Stimulated activated CD4-positive, alpha-beta T cell treated with anti-CD3 and anti-CD28 coated beads, TNF-alpha, amount 100 ng/mL, for 4 hours (primary cell): ENCODE results near the gene SAMHD1.
"Not testable (repeated sequence)": the region's sequence is repeated elsewhere in the genome, so short reads cannot be mapped to it uniquely, and the experiment has no call there.

Source experiments
- DNase-seq, 3 experiments: peaks; one replicate each; pipeline ENCODE4 v3.0.0-alpha.2; 2020; ENCODE audit warnings: low read depth in 3 of 3

Gene SAMHD1

GRCh38 chr20:36956016-36956415 is 4.5 kb upstream of the SAMHD1 start:
- no peak for DNase-seq

DNA sequence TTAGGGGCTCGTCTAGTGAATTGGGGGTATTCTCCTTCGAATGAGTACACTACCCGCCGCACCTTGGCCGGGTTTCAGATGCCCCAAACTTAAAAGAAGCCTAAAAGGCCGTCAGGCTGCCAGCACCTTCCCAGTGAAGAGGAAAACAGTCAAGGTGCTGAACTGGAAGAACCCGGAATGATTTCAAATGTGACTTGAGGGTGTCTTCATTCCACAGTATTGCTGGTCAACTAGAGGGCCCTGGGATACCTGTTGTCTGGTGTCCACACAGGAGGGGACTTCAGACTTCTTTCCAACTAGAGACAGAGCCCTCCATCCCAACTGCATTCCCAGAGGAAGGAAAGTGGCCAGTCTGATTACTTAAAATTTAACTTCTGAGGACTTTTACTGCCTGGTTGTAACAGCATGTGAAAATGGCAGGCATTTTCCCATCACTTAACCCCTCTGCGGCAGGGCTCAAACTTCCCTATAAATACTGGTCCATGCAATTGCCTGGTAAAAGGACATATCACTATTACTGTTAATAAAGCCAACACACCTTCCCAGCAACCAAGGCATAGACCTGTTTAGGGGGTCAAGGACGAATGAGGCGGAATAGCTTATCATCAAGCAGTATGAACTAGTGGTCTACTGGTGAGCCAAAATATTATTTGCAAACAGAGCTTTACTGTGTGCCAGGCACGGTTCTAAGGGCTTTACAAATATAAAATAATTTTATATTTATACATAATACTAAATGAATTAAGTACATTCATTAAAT is 651 bp upstream of the SAMHD1 start:
- no peak for DNase-seq

DNA sequence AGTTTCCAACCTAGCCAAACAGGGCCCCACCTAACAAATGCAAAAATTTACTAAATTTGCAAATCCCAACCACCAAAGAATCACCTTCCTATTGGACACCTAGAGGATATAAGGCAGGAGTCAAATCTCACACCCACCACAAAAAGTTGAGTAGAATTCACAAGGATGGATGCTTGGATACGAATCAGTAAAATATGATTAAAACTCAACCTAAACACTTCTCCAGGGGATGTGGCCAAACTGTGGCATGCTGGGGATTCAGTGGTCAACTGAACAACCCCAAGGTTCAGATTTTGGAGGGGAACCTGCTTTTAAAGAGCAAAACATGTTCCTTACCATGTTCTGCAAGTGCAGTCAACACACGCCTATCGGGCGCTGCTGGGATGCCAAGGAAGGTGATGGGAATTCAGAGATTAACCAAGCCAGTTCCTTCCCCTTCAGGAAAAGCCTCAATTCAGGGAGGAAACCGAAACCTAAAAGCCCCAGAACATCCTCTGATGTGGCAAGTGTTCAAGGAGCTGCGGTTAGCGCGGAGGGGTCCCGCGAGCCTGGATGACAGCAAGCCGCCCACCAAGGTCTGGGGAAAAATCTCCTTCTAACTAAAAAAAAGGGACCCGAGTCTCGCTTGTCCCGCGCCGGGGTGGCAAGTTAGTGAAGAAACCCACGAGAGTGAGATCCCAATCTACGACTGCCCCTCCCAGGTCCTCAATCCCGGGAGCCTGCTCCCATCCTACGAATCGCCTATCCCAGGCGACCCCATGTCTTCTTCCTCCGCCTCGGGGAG is 902 bp downstream of the SAMHD1 start:
- peak in 1 of 3 experiments; percentile 15 for DNase-seq

- DNase-seq = no peak
Measured at GRCh38 chr20:36941401-36941835, 10.1 kb downstream of the SAMHD1 start.

DNA sequence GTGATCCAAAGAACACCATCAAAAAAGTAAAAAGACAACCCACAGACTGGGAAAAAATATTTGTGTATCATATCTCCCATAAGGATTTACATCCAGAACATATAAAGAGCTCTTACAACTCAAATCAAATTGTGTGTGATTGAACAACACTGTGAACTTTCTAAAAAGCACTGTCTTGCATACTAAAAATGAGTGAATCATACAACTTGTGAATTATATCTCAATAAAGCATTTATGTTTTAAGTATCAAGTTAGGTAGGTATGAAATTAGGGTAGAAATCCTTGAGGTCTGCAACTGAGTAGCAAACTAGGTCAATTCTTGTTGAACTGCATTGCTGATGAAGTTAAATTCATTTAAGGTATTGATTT is 14.1 kb downstream of the SAMHD1 start:
- no peak for DNase-seq

- not testable (repeated sequence) for DNase-seq
Measured at GRCh38 chr20:36936761-36937401, 14.6 kb downstream of the SAMHD1 start.

DNA sequence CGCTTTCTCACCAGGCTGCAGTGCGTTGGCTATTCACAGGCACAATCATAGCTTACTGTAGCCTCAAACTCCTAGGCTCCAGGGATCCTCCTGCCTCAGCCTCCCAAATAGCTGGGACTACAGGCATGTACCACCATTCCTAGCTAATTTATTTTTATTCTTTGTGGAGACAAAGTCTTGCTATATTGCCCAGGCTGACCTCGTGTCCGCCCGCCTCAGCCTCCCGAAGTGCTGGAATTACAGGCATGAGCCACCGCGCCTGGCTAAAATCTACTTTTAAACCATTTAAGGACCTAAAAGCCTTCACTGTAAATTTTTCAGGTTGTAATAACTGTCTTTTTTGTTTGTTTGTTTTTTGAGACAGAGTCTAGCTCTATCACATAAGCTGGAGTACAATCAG is 15.2 kb downstream of the SAMHD1 start:
- no peak for DNase-seq

DNA sequence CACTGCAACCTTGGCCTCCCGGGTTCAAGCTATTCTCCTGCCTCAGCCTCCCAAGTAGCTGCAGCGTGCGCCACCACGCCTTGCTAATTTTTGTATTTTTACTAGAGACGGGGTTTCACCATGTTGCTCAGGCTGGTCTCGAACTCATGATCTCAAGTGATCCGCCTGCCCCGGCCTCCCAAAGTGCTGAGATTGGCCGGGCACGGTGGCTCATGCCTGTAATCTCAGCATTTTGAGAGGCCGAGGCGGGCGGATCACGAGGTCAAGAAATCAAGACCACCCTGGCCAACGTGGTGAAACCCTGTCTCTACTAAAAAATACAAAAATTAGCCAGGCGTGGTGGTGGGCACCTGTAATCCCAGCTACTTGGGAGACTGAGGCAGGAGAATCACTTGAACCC is 17.9 kb downstream of the SAMHD1 start:
- DNase-seq = not testable (repeated sequence)

- no peak for DNase-seq
Measured at GRCh38 chr20:36932476-36933426, 18.8 kb downstream of the SAMHD1 start.

DNA sequence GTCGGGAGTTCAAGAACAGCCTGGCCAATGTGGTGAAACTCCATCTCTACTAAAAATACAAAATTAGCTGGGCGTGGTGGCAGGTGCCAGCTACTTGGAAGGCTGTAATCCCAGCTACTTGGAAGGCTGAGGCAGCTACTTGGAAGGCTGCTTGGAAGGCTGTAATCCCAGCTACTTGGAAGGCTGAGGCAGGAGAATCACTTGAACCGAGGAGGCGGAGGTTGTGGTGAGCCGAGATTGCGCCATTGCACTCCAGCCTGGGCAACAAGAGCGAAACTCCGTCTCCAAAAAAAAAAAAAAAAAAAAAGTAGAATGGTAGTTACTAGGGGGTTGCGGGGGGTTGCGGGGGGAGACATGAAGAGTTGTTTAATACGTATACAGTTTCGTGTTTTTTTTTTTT is 19.4 kb downstream of the SAMHD1 start:
- not testable (repeated sequence) for DNase-seq

GRCh38 chr20:36929691-36930090 is 21.8 kb downstream of the SAMHD1 start:
- no peak for DNase-seq

GRCh38 chr20:36929290-36929689 is 22.2 kb downstream of the SAMHD1 start:
- no peak for DNase-seq

- no peak for DNase-seq
Measured at GRCh38 chr20:36927704-36928103, 23.8 kb downstream of the SAMHD1 start.

DNA sequence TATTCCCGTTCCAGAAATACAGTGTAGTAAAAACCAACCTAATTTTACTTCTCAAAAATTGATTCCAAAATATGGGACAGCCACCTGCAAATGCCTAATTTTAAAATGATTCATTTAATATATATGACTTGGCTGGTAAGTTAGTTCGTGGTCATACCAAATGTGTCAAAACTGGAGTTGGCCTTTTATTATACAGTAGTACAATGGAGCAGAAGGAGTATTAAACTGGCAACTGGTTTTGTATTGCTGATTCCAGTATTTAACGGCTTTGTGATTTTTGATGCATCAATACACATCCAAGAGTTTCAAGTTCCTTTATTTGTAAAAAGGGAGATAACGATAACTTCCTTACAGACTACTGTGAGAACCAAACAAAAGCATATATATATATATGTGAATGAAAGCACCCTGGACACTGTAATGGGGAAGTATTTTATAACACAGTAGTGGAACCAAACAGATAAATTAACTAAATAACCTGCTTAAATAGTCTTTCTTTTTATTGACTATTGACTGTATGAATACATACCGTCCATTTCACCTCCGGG is 24.8 kb downstream of the SAMHD1 start:
- DNase-seq = no peak

GRCh38 chr20:36925234-36925633 is 26.3 kb downstream of the SAMHD1 start:
- no peak for DNase-seq

GRCh38 chr20:36924167-36925045 is 27.1 kb downstream of the SAMHD1 start:
- no peak for DNase-seq

- DNase-seq = no peak
Measured at GRCh38 chr20:36920334-36920730, 31.2 kb downstream of the SAMHD1 start.

DNA sequence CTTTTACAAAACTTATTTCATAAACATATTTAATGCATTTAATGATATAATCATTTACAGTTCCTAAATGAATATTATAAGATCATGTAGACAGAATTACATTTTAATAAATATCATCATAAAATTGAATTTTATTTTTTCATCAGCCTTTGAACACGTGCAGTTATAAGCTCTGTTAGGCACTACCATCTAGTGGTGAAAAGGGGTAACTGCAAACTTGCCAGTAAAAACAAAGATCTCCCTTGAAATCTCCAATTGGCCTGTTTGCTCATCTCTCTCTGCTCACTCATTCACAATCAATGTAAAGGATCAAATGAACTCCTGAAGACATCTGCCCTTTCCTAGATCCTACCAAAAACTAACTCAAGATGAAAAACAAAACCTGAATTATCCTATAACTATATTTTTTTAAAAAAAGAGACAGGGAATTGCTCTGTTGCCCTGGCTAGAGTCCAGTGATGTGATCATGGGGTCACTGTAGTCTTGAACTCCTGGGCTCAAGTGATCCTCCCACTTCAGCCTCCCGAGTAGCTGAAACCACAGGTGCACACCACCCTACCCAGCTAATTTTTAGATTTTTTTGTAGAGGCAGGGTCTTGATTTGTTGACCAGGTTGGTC is 31.7 kb downstream of the SAMHD1 start:
- DNase-seq = no peak

- no peak for DNase-seq
Measured at GRCh38 chr20:36917943-36918342, 33.6 kb downstream of the SAMHD1 start.

DNA sequence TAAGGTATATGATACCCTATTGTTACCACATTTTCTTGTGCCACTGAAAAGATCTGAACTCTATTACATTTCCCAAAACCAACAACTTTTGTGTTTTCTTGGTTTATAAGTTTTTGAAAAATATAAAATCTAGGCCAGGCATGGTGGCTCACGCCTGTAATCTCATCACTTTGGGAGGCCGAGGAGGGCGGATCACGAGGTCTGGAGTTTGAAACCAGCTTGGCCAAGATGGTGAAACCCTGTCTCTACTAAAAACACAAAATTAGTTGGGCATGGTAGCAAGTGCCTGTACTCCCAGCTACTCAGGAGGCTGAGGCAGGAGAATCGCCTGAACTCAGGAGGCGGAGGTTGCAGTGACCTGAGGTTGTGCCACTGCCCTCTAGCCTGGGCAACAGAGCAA is 34.3 kb downstream of the SAMHD1 start:
- DNase-seq = no peak
